CD8-positive, alpha-beta memory T cell (primary cell): ENCODE measurements around the gene CIAO2A. TPM values are rescaled to one million over a fixed set of nuclear protein-coding genes. Genes with fewer than 3 reads are reported as not detected.

Experiments
- CTCF ChIA-PET: fragments of 350-600 bp; sonication (Branson Sonifier 250); formaldehyde crosslinking; loops from one replicate; lab custom pipeline; 2021; ENCODE audit warnings: antibody characterized with exemption; lab: Charles Lee
- POLR2A ChIA-PET: fragments of 350-600 bp; sonication (Branson Sonifier 250); formaldehyde crosslinking; loops from one replicate; lab custom pipeline; 2021; ENCODE audit warnings: antibody characterized with exemption; lab: Charles Lee
- DNase-seq, 5 donors: peaks; one replicate each; pipeline versions ENCODE4 v3.0.0 to v3.0.0-alpha.2; 2020 to 2022; ENCODE audit warnings: mixed read lengths in 1 of 5
- H3K27ac ChIP-seq: one replicate; pipeline ENCODE4 v1.7.0; 2013; ENCODE audit warnings: low read depth, mild to moderate bottlenecking, low read length, moderate library complexity
- H3K27me3 ChIP-seq: 2 replicates; pipeline ENCODE4 v1.7.0; 2013; ENCODE audit warnings: low read length, mild to moderate bottlenecking; ENCODE audit not compliant: insufficient read depth, poor library complexity, severe bottlenecking
- H3K36me3 ChIP-seq: 2 replicates; pipeline ENCODE4 v1.7.0; 2013; ENCODE audit warnings: mild to moderate bottlenecking, low read length, moderate library complexity; ENCODE audit not compliant: insufficient read depth
- H3K4me1 ChIP-seq: 2 replicates; pipeline ENCODE4 v1.7.0; 2013; ENCODE audit warnings: mild to moderate bottlenecking, low read length, moderate library complexity; ENCODE audit not compliant: insufficient read depth
- H3K4me3 ChIP-seq: 2 replicates; pipeline ENCODE4 v1.7.0; 2013; ENCODE audit warnings: mild to moderate bottlenecking, low read length
- H3K9me3 ChIP-seq: 2 replicates; pipeline ENCODE4 v1.7.0; 2013; ENCODE audit warnings: mild to moderate bottlenecking, low read length
- H3K27ac Mint-ChIP-seq, 8 donors: one replicate each; pipeline ENCODE4 v1.8.0; 2020 to 2021; ENCODE audit warnings: mixed read lengths in 8 of 8, mild to moderate bottlenecking in 6 of 8, inconsistent platforms in 3 of 8, moderate library complexity in 3 of 8
- H3K27me3 Mint-ChIP-seq, 2 donors: one replicate each; pipeline ENCODE4 v1.8.0; 2020 to 2021; ENCODE audit warnings: mixed read lengths in 2 of 2, mild to moderate bottlenecking in 1 of 2, moderate library complexity in 1 of 2
- H3K36me3 Mint-ChIP-seq, 3 donors: one replicate each; pipeline ENCODE4 v1.8.0; 2020 to 2021; ENCODE audit warnings: mixed read lengths in 3 of 3, inconsistent platforms in 1 of 3, mild to moderate bottlenecking in 1 of 3
- H3K4me1 Mint-ChIP-seq, 3 donors: one replicate each; pipeline ENCODE4 v1.8.0; 2020 to 2021; ENCODE audit warnings: mixed read lengths in 3 of 3, inconsistent platforms in 1 of 3, mild to moderate bottlenecking in 1 of 3
- H3K4me3 Mint-ChIP-seq, 7 donors: one replicate each; pipeline ENCODE4 v1.8.0; 2020 to 2021; ENCODE audit warnings: mixed read lengths in 7 of 7, mild to moderate bottlenecking in 6 of 7, moderate library complexity in 4 of 7, inconsistent platforms in 2 of 7
- H3K9me3 Mint-ChIP-seq, 5 donors: one replicate each; pipeline ENCODE4 v1.8.0; 2020 to 2022; ENCODE audit warnings: mixed read lengths in 5 of 5, mild to moderate bottlenecking in 3 of 5, moderate library complexity in 2 of 5, inconsistent platforms in 1 of 5
- polyA plus RNA-seq: library from polyadenylated mRNA; unstranded; fragments of 300-500 nt; fragmentation: Illumina TruSeq; gene quantifications from one replicate; pipeline ENCODE4 v1.2.3, GENCODE V29; 2021
- total RNA-seq, 2 experiments: library from RNA; stranded (reverse); gene quantifications; one replicate each; pipeline ENCODE4 v1.2.3, GENCODE V29; 2021

CIAO2A gene
- total and polyA plus RNA-seq, 3 experiments from 2014 or later, result 68.0 to 78.1 (median 68.7) TPM

DNA sequence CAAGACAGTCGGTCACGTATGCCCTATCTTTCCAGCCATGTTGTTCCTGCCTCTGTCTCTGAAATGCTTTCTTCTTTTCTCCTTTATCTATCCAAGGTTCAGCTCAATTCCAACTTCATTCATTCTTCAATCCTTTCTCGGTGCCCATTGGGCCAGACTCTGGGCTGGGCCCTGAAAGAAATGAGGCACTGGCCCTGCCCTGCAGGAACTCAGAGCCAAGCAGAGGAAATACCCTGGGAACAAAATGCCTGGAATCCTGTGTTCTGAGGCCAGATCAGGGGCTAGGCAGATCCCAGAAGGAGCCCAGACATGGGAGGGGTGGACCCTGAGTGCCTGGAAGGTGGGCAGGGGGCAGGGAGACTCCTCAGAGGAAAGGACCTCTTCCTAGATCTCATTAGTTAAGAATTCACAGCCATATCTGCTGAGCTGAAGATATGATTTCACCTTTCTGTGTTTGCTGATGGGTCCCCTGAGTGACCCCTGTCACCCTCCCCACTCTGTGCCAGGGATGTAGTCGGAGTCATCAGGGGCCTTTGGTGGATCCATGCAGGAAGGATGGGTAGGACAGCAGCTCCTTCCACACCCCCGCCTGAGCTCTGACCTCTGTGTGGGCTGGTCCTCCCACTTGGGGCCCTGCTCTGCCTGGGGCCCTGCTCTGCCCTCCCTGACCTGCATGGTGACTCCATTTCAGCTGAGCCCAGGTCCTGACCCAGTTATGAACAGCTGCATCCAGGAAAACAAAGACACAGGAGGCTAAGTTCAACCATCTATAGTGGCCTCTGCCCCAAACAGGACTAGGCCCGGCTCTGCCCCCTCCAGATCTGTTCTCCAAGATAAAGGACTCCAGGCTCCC is 42.0 kb downstream of the CIAO2A start:
- H3K9me3 ChIP-seq, result no peaks in the 10 kb centered on the region
- Mint-ChIP-seq H3K36me3 (no peaks in the 10 kb centered on the region), H3K4me1 (peaks cover 4 to 8% (median 7%) of the 10 kb centered on the region in 3 donors), H3K4me3 (peak overlapping the region in 1 of 7 donors; percentile 19), H3K27me3 (peaks cover 7 to 12% of the 10 kb centered on the region in 2 donors), H3K27ac (peak overlapping the region in 1 of 8 donors; percentile 6), H3K9me3 (no peaks in the 10 kb centered on the region)
- H3K27ac ChIP-seq, result no peak overlapping the region
- CTCF ChIA-PET, result interaction anchor here (1.8 kb wide), 1 partner anchor 16 kb away, joined by 6 read pairs; no protein-coding TSS in a partner anchor
- H3K4me3 ChIP-seq, result no peak overlapping the region
- peaks cover 4% of the 10 kb centered on the region for H3K4me1 ChIP-seq
- H3K36me3 ChIP-seq, result no peaks in the 10 kb centered on the region
- no peak for DNase-seq
- POLR2A ChIA-PET, result no interaction called here
- no peaks in the 10 kb centered on the region for H3K27me3 ChIP-seq

DNA sequence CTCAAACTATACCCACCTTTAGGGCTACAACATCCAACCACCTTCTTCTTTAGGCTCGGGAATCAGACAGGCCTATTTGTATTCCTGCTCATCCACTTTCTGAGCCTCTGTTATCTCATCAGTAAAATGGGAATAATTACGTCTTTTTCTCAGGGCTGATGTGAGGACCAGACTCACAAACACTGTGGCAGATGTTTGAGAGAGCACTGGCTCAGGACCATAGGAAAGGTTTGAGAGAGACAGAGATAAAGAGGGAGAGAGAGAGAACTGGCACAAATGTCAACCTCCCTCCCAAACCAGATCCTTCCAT is 42.6 kb downstream of the CIAO2A start:
- Histone ChIP-seq H3K9me3 (no peaks in the 10 kb centered on the region), H3K36me3 (no peaks in the 10 kb centered on the region), H3K4me3 (no peak overlapping the region), H3K27me3 (no peaks in the 10 kb centered on the region), H3K4me1 (peaks cover 5% of the 10 kb centered on the region), H3K27ac (no peak overlapping the region)
- peaks cover 6 to 11% (median 9%) of the 10 kb centered on the region in 3 donors for H3K4me1 Mint-ChIP-seq
- DNase-seq, result no peak
- peak overlapping the region in 1 of 7 donors; percentile 19 for H3K4me3 Mint-ChIP-seq
- CTCF ChIA-PET, result interaction anchor here (1.5 kb wide), 1 partner anchor 105 kb away, joined by 4 read pairs; no protein-coding TSS in a partner anchor
- no peaks in the 10 kb centered on the region for H3K9me3 Mint-ChIP-seq
- no peak overlapping the region for H3K27ac Mint-ChIP-seq
- POLR2A ChIA-PET, result no interaction called here
- H3K36me3 Mint-ChIP-seq, result no peaks in the 10 kb centered on the region
- peaks cover 8 to 12% of the 10 kb centered on the region in 2 donors for H3K27me3 Mint-ChIP-seq

GRCh38 chr15:64050281-64051092 is 43.2 kb downstream of the CIAO2A start:
- CTCF ChIA-PET, result interaction anchor here (1.4 to 1.5 kb wide), 2 partner anchors 21 to 105 kb away, joined by 4 read pairs; no protein-coding TSS in a partner anchor
- H3K4me3 Mint-ChIP-seq, result no peak overlapping the region
- no peak overlapping the region for H3K4me3 ChIP-seq
- no peaks in the 10 kb centered on the region for H3K9me3 Mint-ChIP-seq
- DNase-seq, result no peak
- peaks cover 0 to 1% (median 0%) of the 10 kb centered on the region in 3 donors for H3K36me3 Mint-ChIP-seq
- peaks cover 6 to 13% (median 9%) of the 10 kb centered on the region in 3 donors for H3K4me1 Mint-ChIP-seq
- H3K27ac ChIP-seq, result no peak overlapping the region
- no peaks in the 10 kb centered on the region for H3K9me3 ChIP-seq
- H3K27me3 Mint-ChIP-seq, result peaks cover 8 to 12% of the 10 kb centered on the region in 2 donors
- no peaks in the 10 kb centered on the region for H3K36me3 ChIP-seq
- peaks cover 5% of the 10 kb centered on the region for H3K4me1 ChIP-seq
- H3K27ac Mint-ChIP-seq, result peak overlapping the region in 1 of 8 donors; percentile 50
- no peaks in the 10 kb centered on the region for H3K27me3 ChIP-seq
- POLR2A ChIA-PET, result no interaction called here

GRCh38 chr15:64048781-64049460 is 44.7 kb downstream of the CIAO2A start:
- Mint-ChIP-seq H3K36me3 (peaks cover 0 to 2% (median 0%) of the 10 kb centered on the region in 3 donors), H3K27ac (peak overlapping the region in 1 of 8 donors; percentile 63), H3K4me3 (peak overlapping the region in 1 of 7 donors; percentile 15), H3K9me3 (no peaks in the 10 kb centered on the region), H3K4me1 (peaks cover 12 to 26% (median 16%) of the 10 kb centered on the region in 3 donors), H3K27me3 (peaks cover 7 to 8% of the 10 kb centered on the region in 2 donors)
- no peaks in the 10 kb centered on the region for H3K9me3 ChIP-seq
- H3K4me1 ChIP-seq, result peaks cover 5% of the 10 kb centered on the region
- no peak overlapping the region for H3K4me3 ChIP-seq
- ChIA-PET POLR2A (no interaction called here), CTCF (interaction anchor here (1.1 to 5.5 kb wide), 6 partner anchors 18 to 297 kb away, joined by 3 to 72 read pairs (median 7); no protein-coding TSS in a partner anchor)
- no peaks in the 10 kb centered on the region for H3K36me3 ChIP-seq
- no peak for DNase-seq
- H3K27ac ChIP-seq, result no peak overlapping the region
- H3K27me3 ChIP-seq, result no peaks in the 10 kb centered on the region

DNA sequence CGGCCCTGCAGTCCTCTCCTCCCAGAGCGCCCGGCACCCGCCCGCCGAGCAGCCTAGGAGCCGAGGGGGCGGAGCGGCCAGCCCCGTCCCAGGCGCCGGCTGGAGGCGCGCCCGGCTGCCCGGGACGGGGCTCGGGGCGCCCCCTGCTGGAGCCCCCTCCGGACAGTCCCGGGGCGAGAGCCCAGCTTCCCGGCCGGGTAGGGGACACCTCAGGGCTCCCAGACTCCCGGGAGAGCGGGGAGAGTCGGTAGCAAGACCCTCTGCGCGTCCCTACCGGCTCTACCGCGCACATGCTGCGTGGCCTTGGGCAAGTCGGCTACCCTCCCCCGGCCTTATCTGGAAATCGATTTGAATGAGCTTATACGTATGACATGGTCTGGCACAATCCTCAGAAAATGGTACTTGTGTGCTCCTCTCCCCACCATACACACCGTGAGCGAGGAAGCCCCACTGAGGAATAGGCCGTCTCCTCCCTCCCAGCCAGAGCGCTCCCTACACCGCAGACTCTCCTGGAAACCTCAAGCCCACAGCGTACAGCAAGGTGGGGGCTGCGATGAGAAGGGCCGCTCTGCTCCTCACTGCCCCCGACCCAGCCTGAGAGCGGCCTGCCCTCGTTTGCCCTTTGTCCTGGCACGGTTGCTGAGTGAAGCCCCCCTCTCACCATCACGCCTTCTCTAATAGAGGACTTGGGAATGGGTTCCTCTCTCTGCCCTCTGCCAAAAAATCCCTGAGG is 47.1 kb downstream of the CIAO2A start, which contains the start of gene DAPK2:
TSS of gene DAPK2 (minus strand) at position 65 of the 733 bp plus-strand sequence. CDS start 6,224 bp downstream, outside the sequence.
- Histone ChIP-seq H3K9me3 (no peaks in the 10 kb centered on the region), H3K4me1 (peaks cover 5% of the 10 kb centered on the region), H3K27me3 (no peaks in the 10 kb centered on the region), H3K27ac (no peak within 1 kb of the TSS), H3K4me3 (peak within 1 kb of the TSS; percentile 51), H3K36me3 (no peaks in the 10 kb centered on the region)
- ChIA-PET POLR2A (interaction anchor here (0.6 to 1.3 kb wide), 6 partner anchors 17 to 436 kb away, joined by 3 to 5 read pairs (median 4); no protein-coding TSS in a partner anchor), CTCF (interaction anchor here (0.6 to 5.5 kb wide), 44 partner anchors 8 to 437 kb away, joined by 3 to 72 read pairs (median 4); no protein-coding TSS in a partner anchor)
- H3K9me3 Mint-ChIP-seq, result no peaks in the 10 kb centered on the region
- peaks cover 0 to 2% (median 0%) of the 10 kb centered on the region in 3 donors for H3K36me3 Mint-ChIP-seq
- peaks cover 12 to 29% (median 16%) of the 10 kb centered on the region in 3 donors for H3K4me1 Mint-ChIP-seq
- H3K4me3 Mint-ChIP-seq, result peak within 1 kb of the TSS; percentile 82 to 89 (median 84)
- peaks cover 4 to 8% of the 10 kb centered on the region in 2 donors for H3K27me3 Mint-ChIP-seq
- peak; percentile 61 to 77 (median 67) for DNase-seq
- peak within 1 kb of the TSS in 7 of 8 donors; percentile 61 to 91 (median 88) for H3K27ac Mint-ChIP-seq

GRCh38 chr15:64045774-64046420 is 47.7 kb downstream of the CIAO2A start:
- Mint-ChIP-seq H3K27me3 (peaks cover 4 to 8% of the 10 kb centered on the region in 2 donors), H3K9me3 (no peaks in the 10 kb centered on the region), H3K4me1 (peaks cover 12 to 29% (median 16%) of the 10 kb centered on the region in 3 donors), H3K27ac (peak overlapping the region in 5 of 8 donors; percentile 34 to 84 (median 42)), H3K36me3 (peaks cover 0 to 2% (median 0%) of the 10 kb centered on the region in 3 donors), H3K4me3 (peak overlapping the region; percentile 70 to 88 (median 81))
- Histone ChIP-seq H3K27ac (no peak overlapping the region), H3K9me3 (no peaks in the 10 kb centered on the region), H3K27me3 (no peaks in the 10 kb centered on the region), H3K4me3 (no peak overlapping the region), H3K36me3 (no peaks in the 10 kb centered on the region), H3K4me1 (peaks cover 5% of the 10 kb centered on the region)
- POLR2A ChIA-PET, result interaction anchor here (0.5 to 1.3 kb wide), 7 partner anchors 16 to 435 kb away, joined by 3 to 5 read pairs (median 4); no protein-coding TSS in a partner anchor
- CTCF ChIA-PET, result interaction anchor here (0.8 to 5.5 kb wide), 33 partner anchors 9 to 751 kb away, joined by 3 to 72 read pairs (median 4); no protein-coding TSS in a partner anchor
- DNase-seq, result peak in 2 of 5 donors; percentile 13 to 56
